H9 (cell line): ENCODE data around the gene PARVB. TPM values are rescaled to one million over a fixed set of nuclear protein-coding genes. Genes with fewer than 3 reads are reported as not detected.

ENCODE experiments used
- DNase-seq: peaks from one replicate; pipeline ENCODE4 v3.0.0-alpha.2; 2017
- H2AFZ ChIP-seq: one replicate; pipeline ENCODE4 v1.6.1; 2013; ENCODE audit warnings: mild to moderate bottlenecking, low read length, control low read depth, moderate library complexity
- H2AK5ac ChIP-seq: 2 replicates; pipeline ENCODE4 v1.6.1; 2013; ENCODE audit warnings: low read length, control low read depth, mixed read lengths; ENCODE audit not compliant: insufficient read length
- H2BK120ac ChIP-seq: one replicate; pipeline ENCODE4 v1.6.1; 2013; ENCODE audit warnings: low read depth, mild to moderate bottlenecking, low read length, control low read depth, inconsistent platforms; ENCODE audit not compliant: poor library complexity, severe bottlenecking
- H2BK12ac ChIP-seq: 2 replicates; pipeline ENCODE4 v1.6.1; 2013; ENCODE audit warnings: low read length, control low read depth, mixed read lengths, low read depth; ENCODE audit not compliant: insufficient read length
- H2BK15ac ChIP-seq: 2 replicates; pipeline ENCODE4 v1.6.1; 2013; ENCODE audit warnings: low read depth, low read length, control low read depth
- H2BK20ac ChIP-seq: one replicate; pipeline ENCODE4 v1.6.1; 2013; ENCODE audit warnings: low read depth, mild to moderate bottlenecking, low read length, control low read depth, inconsistent platforms; ENCODE audit not compliant: poor library complexity, severe bottlenecking
- H2BK5ac ChIP-seq: 2 replicates; pipeline ENCODE4 v1.6.1; 2013; ENCODE audit warnings: low read length, control low read depth, mixed read lengths; ENCODE audit not compliant: insufficient read length
- H3K14ac ChIP-seq: 2 replicates; pipeline ENCODE4 v1.6.1; 2013; ENCODE audit warnings: low read length, control low read depth; ENCODE audit not compliant: insufficient read depth
- H3K18ac ChIP-seq: 2 replicates; pipeline ENCODE4 v1.6.1; 2013; ENCODE audit warnings: low read depth, mild to moderate bottlenecking, mixed read lengths, low read length, control low read depth; ENCODE audit not compliant: insufficient read length
- H3K23ac ChIP-seq: 2 replicates; pipeline ENCODE4 v1.6.1; 2013; ENCODE audit warnings: low read length, control low read depth, mixed read lengths, low read depth; ENCODE audit not compliant: insufficient read length
- H3K23me2 ChIP-seq: 2 replicates; pipeline ENCODE4 v1.6.1; 2013; ENCODE audit warnings: low read depth, mild to moderate bottlenecking, mixed read lengths, low read length, control low read depth; ENCODE audit not compliant: insufficient read length, poor library complexity, severe bottlenecking
- H3K27ac ChIP-seq: 2 replicates; pipeline ENCODE4 v1.5.1; 2013; ENCODE audit warnings: low read length, control low read depth, mixed read lengths, low read depth; ENCODE audit not compliant: insufficient read length
- H3K27me3 ChIP-seq: 2 replicates; pipeline ENCODE4 v1.6.1; 2013; ENCODE audit warnings: low read length, control low read depth, inconsistent platforms; ENCODE audit not compliant: insufficient read depth
- H3K4ac ChIP-seq: 2 replicates; pipeline ENCODE4 v1.6.1; 2013; ENCODE audit warnings: low read depth, mild to moderate bottlenecking, control low read depth, inconsistent platforms, low read length, moderate library complexity
- H3K4me1 ChIP-seq: 2 replicates; pipeline ENCODE4 v1.6.1; 2013; ENCODE audit warnings: low read length, control low read depth, inconsistent platforms; ENCODE audit not compliant: insufficient read depth
- H3K4me2 ChIP-seq: 2 replicates; pipeline ENCODE4 v1.6.1; 2013; ENCODE audit warnings: low read length, control low read depth, mixed read lengths; ENCODE audit not compliant: insufficient read length, insufficient read depth
- H3K56ac ChIP-seq: 2 replicates; pipeline ENCODE4 v1.6.1; 2013; ENCODE audit warnings: low read depth, mild to moderate bottlenecking, mixed read lengths, low read length, control low read depth; ENCODE audit not compliant: insufficient read length
- H3K79me1 ChIP-seq: 2 replicates; pipeline ENCODE4 v1.6.1; 2013; ENCODE audit warnings: low read depth, mild to moderate bottlenecking, moderate library complexity, low read length, control low read depth, inconsistent platforms; ENCODE audit not compliant: insufficient read depth, poor library complexity, severe bottlenecking
- H3K79me2 ChIP-seq: 2 replicates; pipeline ENCODE4 v1.6.1; 2013; ENCODE audit warnings: low read length, control low read depth, inconsistent platforms; ENCODE audit not compliant: insufficient read depth
- H3K9ac ChIP-seq: 2 replicates; pipeline ENCODE4 v1.6.1; 2013; ENCODE audit warnings: low read length, control low read depth, mixed read lengths; ENCODE audit not compliant: insufficient read length; ENCODE audit errors: extremely low read depth
- H3K9me3 ChIP-seq: one replicate; pipeline ENCODE4 v1.6.1; 2013; ENCODE audit warnings: low read depth, low read length, inconsistent platforms; ENCODE audit not compliant: control insufficient read depth
- H3T11ph ChIP-seq: one replicate; pipeline ENCODE4 v1.6.1; 2013; ENCODE audit warnings: mild to moderate bottlenecking, low read length, control low read depth, inconsistent platforms
- H4K20me1 ChIP-seq: one replicate; pipeline ENCODE4 v1.6.1; 2013; ENCODE audit not compliant: control insufficient read depth, insufficient read length, insufficient read depth
- H4K5ac ChIP-seq: 2 replicates; pipeline ENCODE4 v1.6.1; 2013; ENCODE audit warnings: low read depth, mild to moderate bottlenecking, mixed read lengths, low read length, control low read depth; ENCODE audit not compliant: insufficient read length
- H4K8ac ChIP-seq: replicated peaks from 2 replicates; pipeline ENCODE4 v1.6.1; 2013; ENCODE audit warnings: low read length, control low read depth, mixed read lengths, low read depth; ENCODE audit not compliant: insufficient read length
- H4K91ac ChIP-seq: 2 replicates; pipeline ENCODE4 v1.6.1; 2013; ENCODE audit warnings: low read depth, mild to moderate bottlenecking, moderate library complexity, mixed read lengths, low read length, control low read depth; ENCODE audit not compliant: insufficient read length
- H3K27ac Mint-ChIP-seq, 3 experiments: 2 replicates in 2 of 3; 3 replicates in 1 of 3; pipeline ENCODE4 v1.8.0; 2020 to 2021; ENCODE audit warnings: mixed read lengths in 3 of 3, mild to moderate bottlenecking in 1 of 3, moderate library complexity in 1 of 3
- H3K27me3 Mint-ChIP-seq: 2 replicates; pipeline ENCODE4 v1.8.0; 2021; ENCODE audit warnings: low read depth, mild to moderate bottlenecking, moderate library complexity, mixed read lengths
- H3K36me3 Mint-ChIP-seq, 3 experiments: 2 replicates in 2 of 3; 3 replicates in 1 of 3; pipeline ENCODE4 v1.8.0; 2020 to 2021; ENCODE audit warnings: low read depth in 3 of 3, mixed read lengths in 3 of 3; ENCODE audit not compliant: insufficient read depth in 1 of 3
- H3K4me1 Mint-ChIP-seq, 2 experiments: 2 replicates each; pipeline ENCODE4 v1.8.0; 2020; ENCODE audit warnings: mixed read lengths in 2 of 2
- H3K4me3 Mint-ChIP-seq, 2 experiments: 2 replicates in 1 of 2; 3 replicates in 1 of 2; pipeline ENCODE4 v1.8.0; 2020 to 2021; ENCODE audit warnings: mild to moderate bottlenecking in 2 of 2, mixed read lengths in 2 of 2, moderate library complexity in 1 of 2
- H3K9me3 Mint-ChIP-seq, 2 experiments: 2 replicates in 1 of 2; 3 replicates in 1 of 2; pipeline ENCODE4 v1.8.0; 2020; ENCODE audit warnings: mild to moderate bottlenecking in 2 of 2, mixed read lengths in 2 of 2, moderate library complexity in 1 of 2
- WGBS: extraction: QIAGEN DNeasy Blood & Tissue Kit; methylation state at CpG from one replicate; pipeline ENCODE4 v1.1.7; 2013; ENCODE audit warnings: missing lambda C conversion rate, low lambda C conversion rate, mixed read lengths; ENCODE audit not compliant: insufficient read length; ENCODE audit errors: extremely low coverage; 5-methylcytosine and 5-hydroxymethylcytosine counted together
- total RNA-seq: library from RNA; stranded (reverse); gene quantifications from 2 replicates; pipeline ENCODE4 v1.2.1, GENCODE V29; 2021
- TF ChIP-seq, protein P1 (sequence below): fragments of 200-600 bp; sonication (generic); conservative IDR thresholded peaks from 3 replicates; pipeline ENCODE4 v1.8.0; 2021; ENCODE audit warnings: antibody characterized with exemption, mild to moderate bottlenecking

Gene PARVB
- total RNA-seq, 1 experiment from 2014 or later: 15.6 TPM

DNA sequence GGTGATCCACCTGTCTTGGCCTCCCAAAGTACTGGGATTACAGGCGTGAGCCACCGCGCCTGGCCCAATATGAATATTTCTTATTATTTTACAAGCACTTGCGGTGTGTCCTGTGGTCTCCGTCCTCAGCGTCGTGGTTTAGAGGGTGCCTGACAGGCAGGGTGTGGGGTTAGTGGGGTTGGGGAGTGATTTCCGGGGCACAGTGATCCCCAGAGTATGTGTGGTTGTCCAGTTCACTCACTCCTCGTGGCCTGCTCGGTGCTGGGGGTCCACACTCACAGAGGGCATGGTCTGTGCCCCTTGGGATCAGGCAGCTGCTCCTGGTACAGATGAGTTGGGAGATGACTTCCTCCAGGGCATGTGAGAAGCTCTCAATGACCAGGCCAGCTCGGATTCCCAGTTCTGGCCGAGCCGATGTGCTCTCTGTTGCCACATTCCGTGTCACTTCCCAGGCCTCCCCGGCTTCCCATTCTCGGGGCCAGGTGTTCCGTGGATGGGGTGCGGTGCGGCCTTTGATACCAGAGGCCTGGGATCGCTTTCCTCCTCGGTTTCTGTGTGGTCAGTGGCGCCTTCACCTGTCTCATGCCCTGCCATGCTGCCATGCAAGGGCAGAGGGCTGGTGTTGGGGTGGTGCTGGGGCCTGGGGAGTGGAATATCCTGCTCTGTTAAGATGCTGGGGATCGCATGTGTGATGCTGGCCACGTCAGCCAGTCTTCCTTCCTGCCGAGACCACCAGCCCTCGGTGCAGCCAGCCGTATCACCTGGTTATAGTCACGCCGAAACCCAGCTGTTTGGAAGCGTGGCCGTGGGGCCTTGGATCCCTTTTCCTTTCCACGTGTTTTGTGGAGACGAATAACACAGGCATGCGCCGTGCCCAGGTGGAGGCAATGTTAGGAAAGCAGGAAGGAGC lies 39.6 kb downstream of the PARVB start:
- Histone ChIP-seq H4K8ac (no peak overlapping the region), H3K27ac (no peak overlapping the region), H2BK12ac (no peak overlapping the region), H2BK15ac (no peak overlapping the region), H3K23me2 (no peaks in the 10 kb centered on the region), H2BK5ac (no peak overlapping the region), H4K5ac (no peak overlapping the region), H3K4me2 (no peak overlapping the region), H3K9me3 (no peaks in the 10 kb centered on the region), H3K18ac (no peak overlapping the region), H2BK20ac (no peak overlapping the region), H3K56ac (no peak overlapping the region), H3K23ac (no peak overlapping the region), H4K91ac (no peak overlapping the region), H3K4ac (no peak overlapping the region), H3K4me1 (peaks cover 2% of the 10 kb centered on the region; the same call in 1 of the 2 replicates), H2AFZ (no peak overlapping the region), H3K9ac (no peak overlapping the region), H4K20me1 (peaks cover 3% of the 10 kb centered on the region), H3T11ph (no peak overlapping the region), H3K14ac (peak overlapping the region; percentile 4; the same call in 1 of the 2 replicates), H2BK120ac (no peak overlapping the region), H2AK5ac (no peak overlapping the region), H3K27me3 (no peaks in the 10 kb centered on the region), H3K79me1 (no peaks in the 10 kb centered on the region), H3K79me2 (no peaks in the 10 kb centered on the region)
- peaks cover 15% of the 10 kb centered on the region in 2 experiments for H3K4me1 Mint-ChIP-seq
- H3K4me3 Mint-ChIP-seq: no peak overlapping the region
- H3K36me3 Mint-ChIP-seq: peaks cover 0 to 6% (median 0%) of the 10 kb centered on the region in 3 experiments; a peak in 4 of 7 replicates
- peak overlapping the region in 1 of 3 experiments; percentile 51; a peak in 2 of 7 replicates for H3K27ac Mint-ChIP-seq
- no CpG with 5 or more reads among the region's 35 CpGs for WGBS
- no peak for DNase-seq
- no peaks in the 10 kb centered on the region; the same call in 1 of the 2 replicates for H3K27me3 Mint-ChIP-seq
- TF ChIP-seq, protein P1, sequence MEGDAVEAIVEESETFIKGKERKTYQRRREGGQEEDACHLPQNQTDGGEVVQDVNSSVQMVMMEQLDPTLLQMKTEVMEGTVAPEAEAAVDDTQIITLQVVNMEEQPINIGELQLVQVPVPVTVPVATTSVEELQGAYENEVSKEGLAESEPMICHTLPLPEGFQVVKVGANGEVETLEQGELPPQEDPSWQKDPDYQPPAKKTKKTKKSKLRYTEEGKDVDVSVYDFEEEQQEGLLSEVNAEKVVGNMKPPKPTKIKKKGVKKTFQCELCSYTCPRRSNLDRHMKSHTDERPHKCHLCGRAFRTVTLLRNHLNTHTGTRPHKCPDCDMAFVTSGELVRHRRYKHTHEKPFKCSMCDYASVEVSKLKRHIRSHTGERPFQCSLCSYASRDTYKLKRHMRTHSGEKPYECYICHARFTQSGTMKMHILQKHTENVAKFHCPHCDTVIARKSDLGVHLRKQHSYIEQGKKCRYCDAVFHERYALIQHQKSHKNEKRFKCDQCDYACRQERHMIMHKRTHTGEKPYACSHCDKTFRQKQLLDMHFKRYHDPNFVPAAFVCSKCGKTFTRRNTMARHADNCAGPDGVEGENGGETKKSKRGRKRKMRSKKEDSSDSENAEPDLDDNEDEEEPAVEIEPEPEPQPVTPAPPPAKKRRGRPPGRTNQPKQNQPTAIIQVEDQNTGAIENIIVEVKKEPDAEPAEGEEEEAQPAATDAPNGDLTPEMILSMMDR: no peak
- H3K9me3 Mint-ChIP-seq: peaks cover 5 to 6% of the 10 kb centered on the region in 2 experiments; a peak in 2 of 5 replicates
